Left lung (tissue), 14 donors: Measurements from ENCODE around the gene LYRM7. TPM values are rescaled to one million over a fixed set of nuclear protein-coding genes. Genes with fewer than 3 reads are reported as not detected.
"Not testable (repeated sequence)": the region's sequence is repeated elsewhere in the genome, so short reads cannot be mapped to it uniquely, and the experiment has no call there.

Source experiments
- ATAC-seq: fragments of 200-7000 bp; cut with Tn5 transposase; one replicate; pipeline ENCODE4 v1.9.1; 2020; ENCODE audit warnings: moderate library complexity
- DNase-seq, 4 donors: peaks; one replicate each; pipeline ENCODE4 v3.0.0-alpha.2; 2013 to 2020
- H3K27ac ChIP-seq, 2 donors: fragments of 200-600 bp; sonication (generic) in 1 of 2; one replicate each; pipeline versions ENCODE4 v1.5.0 to v1.8.0; 2020 to 2021
- H3K27me3 ChIP-seq, 2 donors: fragments of 200-600 bp; sonication (generic) in 1 of 2; one replicate each; pipeline versions ENCODE4 v1.5.0 to v1.8.0; 2020 to 2021
- H3K36me3 ChIP-seq, 2 donors: fragments of 200-600 bp; sonication (generic) in 1 of 2; one replicate each; pipeline versions ENCODE4 v1.5.0 to v1.8.0; 2020 to 2021
- H3K4me1 ChIP-seq, 2 donors: fragments of 200-600 bp; one replicate each; pipeline ENCODE4 v1.8.0; 2021
- H3K4me3 ChIP-seq, 2 donors: fragments of 200-600 bp; sonication (generic) in 1 of 2; one replicate each; pipeline versions ENCODE4 v1.5.0 to v1.8.0; 2020 to 2021; ENCODE audit warnings: mild to moderate bottlenecking in 1 of 2
- H3K9me3 ChIP-seq, 2 donors: fragments of 200-600 bp; sonication (generic) in 1 of 2; one replicate each; pipeline versions ENCODE4 v1.5.0 to v1.8.0; 2020 to 2021
- intact Hi-C, 2 donors: fragments of 100-400 bp; cut with DNase I; formaldehyde crosslinking; loops; one replicate each; pipeline versions ENCODE4 v1.11.2 to v1.14.2; 2022
- long read RNA-seq, 12 donors: library from polyadenylated mRNA in 2 of 12; unstranded in 2 of 12; transcript quantifications; one replicate each; pipeline ENCODE4 v2.0.0 and lab custom pipeline, GENCODE V29; 2019 to 2026
- polyA plus RNA-seq, 6 donors: library from polyadenylated mRNA; unstranded; fragments of 120-200 nt; gene quantifications; one replicate each; pipeline ENCODE4 v1.2.1, GENCODE V29; 2013; ENCODE audit not compliant: insufficient read length in 6 of 6
- total RNA-seq, 2 donors: library from RNA; stranded (reverse); fragmentation: NEBNext Ultra II Directional; extraction: Animal tissue kit (Norgen Biotek cat#: 25700); gene quantifications; one replicate each; pipeline ENCODE4 v1.2.1, GENCODE V29; 2021
- TF ChIP-seq, protein P1 (sequence below), 2 donors: fragments of 200-600 bp; sonication (generic) in 1 of 2; IDR thresholded peaks; one replicate each; pipeline versions ENCODE4 v1.5.0 to v1.8.0; 2021; ENCODE audit warnings: antibody characterized with exemption in 2 of 2
- donor health status: DM: no; HTN: yes; CAD: no.
- donor health status: DM: no; HTN: no; CAD: no.

The LYRM7 gene
- 1 to 10 TPM; 6.7 to 7.9 TPM for total RNA-seq
- polyA plus RNA-seq, result 10 to 100 TPM; 11.2 to 17.5 (median 14.1) TPM
- long read RNA-seq, donor 1, full-length matches to known transcripts, result 9 of 9 reads
- long read RNA-seq, donor 1, partial matches to known transcripts, result 0 of 9 reads
- long read RNA-seq, donor 1, other reads (novel, unspliced or antisense), result 0 of 9 reads
- long read RNA-seq, donor 2, full-length matches to known transcripts, result 6 of 6 reads
- long read RNA-seq, donor 2, partial matches to known transcripts, result 0 of 6 reads
- long read RNA-seq, donor 2, other reads (novel, unspliced or antisense), result 0 of 6 reads
- long read RNA-seq, donor 3, full-length matches to known transcripts, result 4 of 4 reads
- long read RNA-seq, donor 3, partial matches to known transcripts, result 0 of 4 reads
- long read RNA-seq, donor 3, other reads (novel, unspliced or antisense), result 0 of 4 reads
- long read RNA-seq, donor 4, full-length matches to known transcripts, result 1 of 1 reads
- long read RNA-seq, donor 4, partial matches to known transcripts, result 0 of 1 reads
- long read RNA-seq, donor 4, other reads (novel, unspliced or antisense), result 0 of 1 reads
- long read RNA-seq, donor 5, full-length matches to known transcripts, result 9 of 9 reads
- long read RNA-seq, donor 5, partial matches to known transcripts, result 0 of 9 reads
- long read RNA-seq, donor 5, other reads (novel, unspliced or antisense), result 0 of 9 reads
- long read RNA-seq, donor 6, full-length matches to known transcripts, result 5 of 5 reads
- long read RNA-seq, donor 6, partial matches to known transcripts, result 0 of 5 reads
- long read RNA-seq, donor 6, other reads (novel, unspliced or antisense), result 0 of 5 reads
- long read RNA-seq, donor 7, full-length matches to known transcripts, result 6 of 6 reads
- long read RNA-seq, donor 7, partial matches to known transcripts, result 0 of 6 reads
- long read RNA-seq, donor 7, other reads (novel, unspliced or antisense), result 0 of 6 reads
- long read RNA-seq, donor 8, full-length matches to known transcripts, result 9 of 9 reads
- long read RNA-seq, donor 8, partial matches to known transcripts, result 0 of 9 reads
- long read RNA-seq, donor 8, other reads (novel, unspliced or antisense), result 0 of 9 reads
- long read RNA-seq, donor 9, result 0 reads
- long read RNA-seq, donor 10, partial matches to known transcripts, result 0 of 2 reads
- long read RNA-seq, donor 10, other reads (novel, unspliced or antisense), result 0 of 2 reads
- long read RNA-seq, donor 11, full-length matches to known transcripts, result 9 of 9 reads
- long read RNA-seq, donor 11, partial matches to known transcripts, result 0 of 9 reads
- long read RNA-seq, donor 11, other reads (novel, unspliced or antisense), result 0 of 9 reads
- long read RNA-seq, donor 12, full-length matches to known transcripts, result 4 of 4 reads
- long read RNA-seq, donor 12, partial matches to known transcripts, result 0 of 4 reads
- long read RNA-seq, donor 12, other reads (novel, unspliced or antisense), result 0 of 4 reads

DNA sequence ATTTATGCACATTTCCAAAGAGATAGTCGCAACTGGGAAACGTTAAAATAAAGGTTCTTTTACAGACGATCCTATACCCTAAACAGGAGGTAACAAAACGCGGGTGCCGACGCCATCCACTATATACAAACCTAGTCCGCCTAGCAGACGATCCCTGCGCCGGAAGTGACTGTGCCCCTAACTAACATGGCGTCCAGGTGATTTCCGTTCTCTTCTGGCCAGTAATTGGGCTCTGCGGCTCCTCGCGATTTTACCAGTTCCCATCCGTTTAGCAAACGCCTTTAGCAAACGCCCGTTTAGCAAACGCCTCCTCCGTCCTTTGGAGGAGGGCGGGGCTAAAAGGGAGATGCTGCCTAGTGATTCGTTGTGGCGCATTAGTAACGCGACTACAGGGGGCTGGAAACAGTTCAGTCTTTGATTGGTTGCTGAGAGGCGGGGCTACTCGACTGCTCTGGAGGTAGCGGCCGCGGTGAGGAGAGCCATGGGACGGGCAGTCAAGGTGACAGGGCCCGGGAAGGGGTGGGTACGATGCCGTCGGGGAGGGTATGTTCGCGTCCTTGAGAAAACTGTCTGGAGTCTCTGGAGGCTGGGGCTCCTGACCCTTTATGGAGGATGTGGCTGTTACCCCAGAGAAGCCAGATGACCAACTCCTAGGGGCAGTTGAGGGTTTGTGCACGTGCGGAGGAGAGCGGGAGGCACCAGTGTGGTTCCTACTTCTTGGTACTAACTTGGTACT, at the start of gene LYRM7:
Gene LYRM7, plus strand, starts transcription at position 405 of the 736 bp plus-strand sequence. Its CDS starts 77 bp downstream, at position 482.
- peak; percentile 99 for ATAC-seq
- H3K27ac ChIP-seq, result peak within 1 kb of the TSS; percentile 74 to 87
- intact Hi-C loops, result loop anchor here in 1 of 2 donors (5.0 kb wide), 1 partner anchor 217 kb away; no protein-coding TSS in a partner anchor

DNA sequence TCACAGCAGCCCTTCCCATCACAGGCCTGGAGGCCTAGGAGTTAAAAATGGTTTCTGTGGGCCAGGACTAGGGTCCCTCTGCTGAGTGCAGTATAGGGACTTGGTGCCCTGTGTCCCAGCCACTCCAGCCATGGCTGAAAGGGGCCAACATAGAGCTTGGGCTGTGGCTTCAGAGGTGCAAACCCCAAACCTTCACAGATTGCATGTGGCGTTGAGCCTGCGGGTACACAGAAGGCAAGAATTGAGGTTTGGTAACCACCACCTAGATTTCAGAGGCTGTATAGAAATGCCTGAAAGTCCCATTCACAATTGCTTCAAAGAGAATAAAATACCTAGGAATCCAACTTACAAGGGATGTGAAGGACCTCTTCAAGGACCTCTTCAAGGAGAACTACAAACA, 43.5 kb upstream of the LYRM7 start:
- H3K4me3 ChIP-seq, intact Hi-C loops, H3K4me1 ChIP-seq, H3K27ac ChIP-seq, DNase-seq, H3K36me3 ChIP-seq, H3K27me3 ChIP-seq: not testable (repeated sequence)
- peaks cover 0 to 33% of the 10 kb centered on the region in 2 donors for H3K9me3 ChIP-seq
- peak; percentile 19 for ATAC-seq

More for the DNA sequence above, at the start of gene LYRM7:
- DNase-seq, result peak; percentile 93 to 99 (median 98)
- Histone ChIP-seq H3K9me3 (no peaks in the 10 kb centered on the region), H3K27me3 (no peaks in the 10 kb centered on the region), H3K36me3 (no peaks in the 10 kb centered on the region), H3K4me1 (peaks cover 8 to 9% of the 10 kb centered on the region in 2 donors), H3K4me3 (peak within 1 kb of the TSS; percentile 71 to 73)
- TF ChIP-seq, protein P1, sequence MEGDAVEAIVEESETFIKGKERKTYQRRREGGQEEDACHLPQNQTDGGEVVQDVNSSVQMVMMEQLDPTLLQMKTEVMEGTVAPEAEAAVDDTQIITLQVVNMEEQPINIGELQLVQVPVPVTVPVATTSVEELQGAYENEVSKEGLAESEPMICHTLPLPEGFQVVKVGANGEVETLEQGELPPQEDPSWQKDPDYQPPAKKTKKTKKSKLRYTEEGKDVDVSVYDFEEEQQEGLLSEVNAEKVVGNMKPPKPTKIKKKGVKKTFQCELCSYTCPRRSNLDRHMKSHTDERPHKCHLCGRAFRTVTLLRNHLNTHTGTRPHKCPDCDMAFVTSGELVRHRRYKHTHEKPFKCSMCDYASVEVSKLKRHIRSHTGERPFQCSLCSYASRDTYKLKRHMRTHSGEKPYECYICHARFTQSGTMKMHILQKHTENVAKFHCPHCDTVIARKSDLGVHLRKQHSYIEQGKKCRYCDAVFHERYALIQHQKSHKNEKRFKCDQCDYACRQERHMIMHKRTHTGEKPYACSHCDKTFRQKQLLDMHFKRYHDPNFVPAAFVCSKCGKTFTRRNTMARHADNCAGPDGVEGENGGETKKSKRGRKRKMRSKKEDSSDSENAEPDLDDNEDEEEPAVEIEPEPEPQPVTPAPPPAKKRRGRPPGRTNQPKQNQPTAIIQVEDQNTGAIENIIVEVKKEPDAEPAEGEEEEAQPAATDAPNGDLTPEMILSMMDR (IDR thresholded peaks at IDR 0.05), result no peak

DNA sequence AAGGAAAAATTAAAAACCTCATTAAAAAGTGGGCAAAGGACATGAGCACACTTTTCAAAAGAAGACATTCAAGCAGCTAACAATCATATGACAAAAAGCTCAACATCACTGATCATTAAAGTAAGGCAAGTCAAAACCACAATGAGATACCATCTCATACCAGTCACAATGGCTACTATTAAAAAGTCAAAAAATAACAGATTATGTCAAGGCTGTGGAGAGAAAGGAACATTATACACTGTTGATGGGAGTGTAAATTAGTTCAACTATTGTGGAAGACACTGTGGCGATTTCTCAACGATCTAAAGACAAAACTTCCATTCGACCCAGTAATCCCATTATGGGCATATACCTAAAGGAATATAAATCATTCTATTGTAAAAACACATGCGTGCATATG, 41.4 kb upstream of the LYRM7 start:
- Histone ChIP-seq H3K27ac (no peak overlapping the region), H3K9me3 (peaks cover 0 to 21% of the 10 kb centered on the region in 2 donors), H3K27me3 (no peaks in the 10 kb centered on the region), H3K4me3 (no peak overlapping the region), H3K4me1 (no peaks in the 10 kb centered on the region), H3K36me3 (no peaks in the 10 kb centered on the region)
- ATAC-seq (no peak), DNase-seq (no peak)
- TF ChIP-seq, protein P1 (IDR thresholded peaks at IDR 0.05), result no peak
- intact Hi-C loops, result no loop called here

DNA sequence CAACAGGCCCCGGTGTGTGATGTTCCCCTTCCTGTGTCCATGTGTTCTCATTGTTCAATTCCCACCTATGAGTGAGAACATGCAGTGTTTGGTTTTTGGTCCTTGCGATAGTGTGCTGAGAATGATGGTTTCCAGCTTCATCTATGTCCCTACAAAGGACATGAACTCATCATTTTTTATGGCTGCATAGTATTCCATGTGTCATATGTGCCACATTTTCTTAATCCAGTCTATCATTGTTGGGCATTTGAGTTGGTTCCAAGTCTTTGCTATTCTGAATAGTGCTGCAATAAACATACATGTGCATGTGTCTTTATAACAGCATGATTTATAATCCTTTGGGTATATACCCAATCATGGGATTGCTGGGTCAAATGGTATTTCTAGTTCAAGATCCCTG, 37.7 kb upstream of the LYRM7 start:
- H3K4me3 ChIP-seq, H3K27me3 ChIP-seq, H3K27ac ChIP-seq, H3K36me3 ChIP-seq, H3K9me3 ChIP-seq, ATAC-seq, intact Hi-C loops, DNase-seq, H3K4me1 ChIP-seq: not testable (repeated sequence)

DNA sequence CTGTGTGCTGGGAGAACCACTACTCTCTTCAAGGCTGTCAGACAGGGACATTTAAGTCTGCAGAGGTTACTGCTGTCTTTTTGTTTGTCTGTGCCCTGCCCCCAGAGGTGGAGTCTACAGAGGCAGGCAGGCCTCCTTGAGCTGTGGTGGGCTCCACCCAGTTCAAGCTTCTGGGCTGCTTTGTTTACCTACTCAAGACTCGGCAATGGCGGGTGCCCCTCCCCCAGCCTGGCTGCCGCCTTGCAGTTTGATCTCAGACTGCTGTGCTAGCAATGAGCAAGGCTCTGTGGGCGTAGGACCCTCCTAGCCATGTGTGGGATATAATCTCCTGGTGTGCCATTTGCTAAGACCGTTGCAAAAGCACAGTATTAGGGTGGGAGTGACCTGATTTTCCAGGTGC, 32.3 kb upstream of the LYRM7 start:
- H3K36me3 ChIP-seq, ATAC-seq, H3K9me3 ChIP-seq, DNase-seq, H3K27ac ChIP-seq, H3K27me3 ChIP-seq, H3K4me1 ChIP-seq, H3K4me3 ChIP-seq, intact Hi-C loops: not testable (repeated sequence)
